KMS-11 (cell line): ENCODE results near the gene IVD.

Source experiments
- H2AFZ ChIP-seq: fragments of 200-600 bp; sonication (generic); 2 replicates; pipeline ENCODE4 v1.6.1; 2016; ENCODE audit warnings: antibody characterized with exemption, mixed run types, low read depth
- H3K27ac ChIP-seq: fragments of 200-600 bp; sonication (generic); 2 replicates; pipeline ENCODE4 v1.6.1; 2016; ENCODE audit warnings: mild to moderate bottlenecking, mixed run types
- H3K27me3 ChIP-seq: fragments of 200-600 bp; sonication (generic); 2 replicates; pipeline ENCODE4 v1.6.1; 2017; ENCODE audit warnings: mild to moderate bottlenecking, low read depth, mixed run types, moderate library complexity; ENCODE audit not compliant: insufficient read depth
- H3K36me3 ChIP-seq: fragments of 200-600 bp; sonication (generic); 2 replicates; pipeline ENCODE4 v1.6.1; 2017; ENCODE audit warnings: mild to moderate bottlenecking, mixed run types; ENCODE audit not compliant: insufficient read depth
- H3K4me1 ChIP-seq: fragments of 200-600 bp; sonication (generic); 2 replicates; pipeline ENCODE4 v1.6.1; 2016; ENCODE audit warnings: mild to moderate bottlenecking, low read depth, mixed run types; ENCODE audit not compliant: poor library complexity, severe bottlenecking
- H3K4me2 ChIP-seq: fragments of 200-600 bp; sonication (generic); 2 replicates; pipeline ENCODE4 v1.7.0; 2016; ENCODE audit warnings: mild to moderate bottlenecking, mixed run types
- H3K4me3 ChIP-seq: fragments of 200-600 bp; sonication (generic); IDR thresholded peaks from 2 replicates; pipeline ENCODE4 v1.6.1; 2017; ENCODE audit warnings: low read depth, low read length, mixed read lengths; ENCODE audit not compliant: insufficient read depth
- H3K79me2 ChIP-seq: fragments of 200-600 bp; sonication (generic); 2 replicates; pipeline ENCODE4 v1.6.1; 2016; ENCODE audit warnings: low read depth, mixed run types; ENCODE audit not compliant: insufficient read depth
- H3K9ac ChIP-seq: fragments of 200-600 bp; sonication (generic); 2 replicates; pipeline ENCODE4 v1.6.1; 2016; ENCODE audit warnings: mild to moderate bottlenecking, mixed run types
- H4K20me1 ChIP-seq: fragments of 200-600 bp; sonication (generic); 2 replicates; pipeline ENCODE4 v1.6.1; 2016; ENCODE audit warnings: mild to moderate bottlenecking, mixed run types; ENCODE audit not compliant: insufficient read depth
- TF ChIP-seq, protein P1 (sequence below): fragments of 200-600 bp; sonication (generic); conservative IDR thresholded peaks from 2 replicates; pipeline ENCODE4 v1.6.1; 2017; ENCODE audit warnings: low read depth, mild to moderate bottlenecking, antibody characterized with exemption, low read length, moderate library complexity, mixed read lengths

IVD gene

DNA sequence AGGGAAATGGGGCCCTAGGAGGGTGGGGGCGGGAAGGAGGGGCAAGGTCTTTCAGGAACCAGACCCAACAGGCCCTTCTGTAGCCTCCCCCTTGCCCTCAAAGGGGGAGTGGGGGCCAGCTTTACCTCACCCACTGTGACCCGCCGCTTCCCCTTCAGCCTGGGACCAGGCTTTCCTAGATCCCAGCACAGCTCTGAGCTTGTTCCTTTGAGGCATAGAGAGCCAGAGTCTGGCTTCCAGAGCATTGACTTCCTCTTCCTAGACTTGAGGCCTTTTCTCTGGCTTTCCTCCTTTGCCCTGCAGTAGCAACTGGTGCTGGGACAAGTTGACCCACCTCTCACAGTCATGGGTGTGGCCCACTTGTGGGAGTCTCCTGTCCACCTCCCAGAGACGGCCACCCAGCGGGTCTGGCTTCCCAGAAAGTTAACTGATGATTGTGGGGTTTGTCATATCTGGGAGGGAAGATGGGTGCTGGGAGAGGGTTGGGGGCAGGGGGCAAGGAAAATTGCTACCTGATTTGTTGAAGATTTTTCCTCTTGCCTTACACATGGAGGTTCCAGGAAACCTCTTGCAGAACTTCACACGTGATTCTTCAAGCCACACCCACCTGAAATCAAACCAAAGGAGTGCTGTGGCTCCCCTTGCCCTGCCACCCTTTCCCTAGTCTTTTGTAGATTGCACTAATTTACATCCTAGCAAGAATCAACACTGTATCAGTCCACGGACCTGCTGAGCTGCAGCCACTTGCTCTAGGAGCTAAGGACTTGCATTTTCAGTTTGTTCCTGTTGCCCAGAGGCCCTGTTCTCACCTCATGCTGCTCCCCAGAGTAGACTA lies 61.0 kb downstream of the IVD start:
- H3K27ac ChIP-seq = no peak overlapping the region
- no peaks in the 10 kb centered on the region; the same call in 1 of the 2 replicates for H3K36me3 ChIP-seq
- TF ChIP-seq, protein P1, sequence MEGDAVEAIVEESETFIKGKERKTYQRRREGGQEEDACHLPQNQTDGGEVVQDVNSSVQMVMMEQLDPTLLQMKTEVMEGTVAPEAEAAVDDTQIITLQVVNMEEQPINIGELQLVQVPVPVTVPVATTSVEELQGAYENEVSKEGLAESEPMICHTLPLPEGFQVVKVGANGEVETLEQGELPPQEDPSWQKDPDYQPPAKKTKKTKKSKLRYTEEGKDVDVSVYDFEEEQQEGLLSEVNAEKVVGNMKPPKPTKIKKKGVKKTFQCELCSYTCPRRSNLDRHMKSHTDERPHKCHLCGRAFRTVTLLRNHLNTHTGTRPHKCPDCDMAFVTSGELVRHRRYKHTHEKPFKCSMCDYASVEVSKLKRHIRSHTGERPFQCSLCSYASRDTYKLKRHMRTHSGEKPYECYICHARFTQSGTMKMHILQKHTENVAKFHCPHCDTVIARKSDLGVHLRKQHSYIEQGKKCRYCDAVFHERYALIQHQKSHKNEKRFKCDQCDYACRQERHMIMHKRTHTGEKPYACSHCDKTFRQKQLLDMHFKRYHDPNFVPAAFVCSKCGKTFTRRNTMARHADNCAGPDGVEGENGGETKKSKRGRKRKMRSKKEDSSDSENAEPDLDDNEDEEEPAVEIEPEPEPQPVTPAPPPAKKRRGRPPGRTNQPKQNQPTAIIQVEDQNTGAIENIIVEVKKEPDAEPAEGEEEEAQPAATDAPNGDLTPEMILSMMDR = no peak
- H3K4me3 ChIP-seq = no peak overlapping the region
- no peaks in the 10 kb centered on the region for H3K79me2 ChIP-seq
- no peaks in the 10 kb centered on the region for H4K20me1 ChIP-seq
- H3K27me3 ChIP-seq = no peaks in the 10 kb centered on the region
- peaks cover 30% of the 10 kb centered on the region for H3K4me1 ChIP-seq
- H2AFZ ChIP-seq = no peak overlapping the region
- no peak overlapping the region for H3K9ac ChIP-seq
- H3K4me2 ChIP-seq = no peak overlapping the region

DNA sequence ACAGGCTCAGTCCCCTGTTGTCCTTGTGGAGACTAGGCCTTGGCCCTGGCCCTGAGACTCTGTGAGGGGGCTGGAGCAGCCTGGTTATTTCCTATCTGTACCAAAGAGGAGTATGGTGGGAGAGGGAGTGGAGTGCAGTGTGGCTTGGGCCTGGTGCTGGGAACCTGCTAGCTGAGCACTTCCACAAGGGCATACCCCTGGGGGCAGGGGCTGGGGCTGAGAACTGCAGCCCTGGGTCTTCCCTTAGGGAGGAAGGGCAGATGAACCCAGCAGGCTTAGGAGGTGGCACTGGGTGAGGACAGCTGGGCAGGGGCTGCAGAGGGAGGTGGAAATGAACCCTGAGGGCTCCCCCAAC lies 61.6 kb downstream of the IVD start:
- no peaks in the 10 kb centered on the region; the same call in 1 of the 2 replicates for H3K36me3 ChIP-seq
- H4K20me1 ChIP-seq = no peaks in the 10 kb centered on the region

GRCh38 chr15:40468898-40469331 lies 63.3 kb downstream of the IVD start:
- Histone ChIP-seq H2AFZ (no peak overlapping the region), H3K9ac (no peak overlapping the region), H4K20me1 (no peaks in the 10 kb centered on the region), H3K27ac (no peak overlapping the region), H3K4me3 (no peak overlapping the region), H3K27me3 (no peaks in the 10 kb centered on the region), H3K4me1 (peaks cover 32% of the 10 kb centered on the region), H3K36me3 (no peaks in the 10 kb centered on the region; the same call in 1 of the 2 replicates), H3K79me2 (no peaks in the 10 kb centered on the region), H3K4me2 (no peak overlapping the region)
- TF ChIP-seq, protein P1 = no peak

More for the DNA sequence above, 61.6 kb downstream of the IVD start:
- no peak overlapping the region for H3K9ac ChIP-seq
- TF ChIP-seq, protein P1 = no peak
- peaks cover 34% of the 10 kb centered on the region for H3K4me1 ChIP-seq
- no peaks in the 10 kb centered on the region for H3K79me2 ChIP-seq
- H3K27me3 ChIP-seq = no peaks in the 10 kb centered on the region
- H3K27ac ChIP-seq = no peak overlapping the region
- H3K4me3 ChIP-seq = no peak overlapping the region
- no peak overlapping the region for H3K4me2 ChIP-seq
- no peak overlapping the region for H2AFZ ChIP-seq

DNA sequence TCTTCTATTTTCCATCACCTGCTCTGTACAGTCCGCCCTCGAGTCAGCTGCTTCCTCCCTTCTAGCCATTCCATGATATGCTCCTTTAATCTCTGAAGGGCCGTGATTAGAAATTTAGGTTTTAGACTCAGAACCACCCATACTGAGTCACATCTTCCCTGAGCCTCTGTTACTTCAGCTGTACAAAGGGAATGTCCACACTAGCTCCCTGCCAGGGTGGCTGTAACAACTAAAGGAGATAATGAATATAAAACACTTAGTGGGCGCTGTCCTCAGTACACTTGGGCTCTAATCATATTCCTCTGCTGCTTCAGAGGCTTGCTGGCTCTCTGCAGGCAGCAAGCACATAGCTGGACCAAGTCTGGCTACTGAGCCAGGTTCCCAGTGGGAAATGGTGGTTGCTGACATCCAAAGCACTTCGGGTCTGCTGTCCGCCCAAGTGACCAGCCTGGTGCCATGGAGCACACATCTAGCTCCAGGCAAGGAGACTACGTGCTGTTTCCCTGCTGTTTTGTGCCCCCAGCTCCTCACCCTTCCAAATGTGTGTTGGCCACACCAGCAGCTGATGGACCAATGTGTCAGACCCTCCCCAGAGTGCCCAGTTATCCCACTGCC lies 64.3 kb downstream of the IVD start:
- Histone ChIP-seq H3K4me3 (no peak overlapping the region), H3K79me2 (no peaks in the 10 kb centered on the region)

More for the DNA sequence above, 64.3 kb downstream of the IVD start:
- H3K9ac ChIP-seq = no peak overlapping the region
- TF ChIP-seq, protein P1 = no peak
- H4K20me1 ChIP-seq = no peaks in the 10 kb centered on the region
- H2AFZ ChIP-seq = no peak overlapping the region
- H3K36me3 ChIP-seq = no peaks in the 10 kb centered on the region; the same call in 1 of the 2 replicates
- peak overlapping the region; percentile 39; the same call in 1 of the 2 replicates for H3K4me2 ChIP-seq
- H3K4me1 ChIP-seq = peaks cover 23% of the 10 kb centered on the region
- no peak overlapping the region for H3K27ac ChIP-seq
- no peaks in the 10 kb centered on the region for H3K27me3 ChIP-seq
